HEK293 (cell line): ENCODE data around the gene NRGN.

ENCODE experiments used
- PRDM1 ChIP-seq: fragments of 450-650 bp; formaldehyde crosslinking; IDR thresholded peaks from 2 replicates; pipeline ENCODE4; 2016; ENCODE audit warnings: missing biosample characterization, missing genetic modification characterization
- YY1 ChIP-seq: fragments of 450-650 bp; formaldehyde crosslinking; IDR thresholded peaks from 2 replicates; pipeline ENCODE4 v1.5.1; 2018; ENCODE audit warnings: missing biosample characterization, missing genetic modification characterization
- YY2 ChIP-seq: fragments of 450-650 bp; formaldehyde crosslinking; IDR thresholded peaks from 2 replicates; pipeline ENCODE4 v1.5.1; 2016; ENCODE audit warnings: missing biosample characterization, missing genetic modification characterization
- ZNF140 ChIP-seq: fragments of 450-650 bp; formaldehyde crosslinking; IDR thresholded peaks from 2 replicates; pipeline ENCODE4 v1.5.1; 2016; ENCODE audit warnings: missing biosample characterization, missing genetic modification characterization
- ZNF175 ChIP-seq: fragments of 450-650 bp; formaldehyde crosslinking; IDR thresholded peaks from 2 replicates; pipeline ENCODE4 v1.5.1; 2016; ENCODE audit warnings: missing biosample characterization, missing genetic modification characterization
- ZNF324 ChIP-seq: fragments of 450-650 bp; formaldehyde crosslinking; IDR thresholded peaks from 2 replicates; pipeline ENCODE4 v1.5.1; 2016; ENCODE audit warnings: missing biosample characterization, missing genetic modification characterization
- ZNF335 ChIP-seq: fragments of 450-650 bp; formaldehyde crosslinking; conservative IDR thresholded peaks from 2 replicates; pipeline ENCODE4 v1.5.1; 2016; ENCODE audit warnings: missing biosample characterization, missing genetic modification characterization
- ZNF544 ChIP-seq: fragments of 450-650 bp; formaldehyde crosslinking; IDR thresholded peaks from 2 replicates; pipeline ENCODE4 v1.5.0; 2017; ENCODE audit warnings: missing biosample characterization, missing genetic modification characterization
- ZNF571 ChIP-seq: fragments of 450-650 bp; formaldehyde crosslinking; IDR thresholded peaks from 2 replicates; pipeline ENCODE4 v1.5.0; 2017; ENCODE audit warnings: missing biosample characterization, missing genetic modification characterization
- TF ChIP-seq, protein P1 (sequence below): fragments of 450-650 bp; formaldehyde crosslinking; IDR thresholded peaks from 2 replicates; pipeline ENCODE4 v1.5.1; 2016; ENCODE audit warnings: missing biosample characterization, missing genetic modification characterization
- TF ChIP-seq, protein P2 (sequence below): fragments of 450-650 bp; formaldehyde crosslinking; IDR thresholded peaks from 2 replicates; pipeline ENCODE4 v1.5.1; 2016; ENCODE audit warnings: missing biosample characterization, missing genetic modification characterization

DNA sequence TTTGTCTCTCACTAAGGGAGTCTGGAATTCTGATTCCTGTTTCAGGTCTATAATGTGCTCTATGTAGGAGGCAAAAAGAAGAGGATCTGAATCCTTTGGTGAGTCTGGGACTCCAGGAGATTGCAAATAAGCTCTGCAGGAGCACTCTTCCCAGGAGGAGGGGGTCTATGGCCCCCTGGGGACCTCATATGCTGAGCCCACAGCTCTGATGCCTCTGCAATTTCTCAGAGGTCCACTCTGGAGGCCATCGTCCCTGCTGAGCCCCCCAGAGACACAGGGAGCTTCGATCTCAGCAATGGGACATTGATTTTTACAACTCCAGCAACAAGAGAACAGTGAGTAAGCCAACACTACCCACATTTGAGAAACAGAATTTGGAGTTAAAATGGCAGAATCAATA, 20.2 kb upstream of the NRGN start:
- no peak for TF ChIP-seq PRDM1
- TF ChIP-seq, protein P1, sequence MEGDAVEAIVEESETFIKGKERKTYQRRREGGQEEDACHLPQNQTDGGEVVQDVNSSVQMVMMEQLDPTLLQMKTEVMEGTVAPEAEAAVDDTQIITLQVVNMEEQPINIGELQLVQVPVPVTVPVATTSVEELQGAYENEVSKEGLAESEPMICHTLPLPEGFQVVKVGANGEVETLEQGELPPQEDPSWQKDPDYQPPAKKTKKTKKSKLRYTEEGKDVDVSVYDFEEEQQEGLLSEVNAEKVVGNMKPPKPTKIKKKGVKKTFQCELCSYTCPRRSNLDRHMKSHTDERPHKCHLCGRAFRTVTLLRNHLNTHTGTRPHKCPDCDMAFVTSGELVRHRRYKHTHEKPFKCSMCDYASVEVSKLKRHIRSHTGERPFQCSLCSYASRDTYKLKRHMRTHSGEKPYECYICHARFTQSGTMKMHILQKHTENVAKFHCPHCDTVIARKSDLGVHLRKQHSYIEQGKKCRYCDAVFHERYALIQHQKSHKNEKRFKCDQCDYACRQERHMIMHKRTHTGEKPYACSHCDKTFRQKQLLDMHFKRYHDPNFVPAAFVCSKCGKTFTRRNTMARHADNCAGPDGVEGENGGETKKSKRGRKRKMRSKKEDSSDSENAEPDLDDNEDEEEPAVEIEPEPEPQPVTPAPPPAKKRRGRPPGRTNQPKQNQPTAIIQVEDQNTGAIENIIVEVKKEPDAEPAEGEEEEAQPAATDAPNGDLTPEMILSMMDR: no peak
- TF ChIP-seq YY2: no peak
- no peak for TF ChIP-seq ZNF324 (tag by site-specific recombination)
- no peak for TF ChIP-seq ZNF175
- TF ChIP-seq ZNF544 (tag by site-specific recombination): no peak
- TF ChIP-seq YY1 (tag by site-specific recombination): no peak
- no peak for TF ChIP-seq ZNF140 (tag by site-specific recombination)
- TF ChIP-seq ZNF335 (tag by site-specific recombination): no peak
- no peak for TF ChIP-seq ZNF571 (tag by site-specific recombination)
- TF ChIP-seq, protein P2, sequence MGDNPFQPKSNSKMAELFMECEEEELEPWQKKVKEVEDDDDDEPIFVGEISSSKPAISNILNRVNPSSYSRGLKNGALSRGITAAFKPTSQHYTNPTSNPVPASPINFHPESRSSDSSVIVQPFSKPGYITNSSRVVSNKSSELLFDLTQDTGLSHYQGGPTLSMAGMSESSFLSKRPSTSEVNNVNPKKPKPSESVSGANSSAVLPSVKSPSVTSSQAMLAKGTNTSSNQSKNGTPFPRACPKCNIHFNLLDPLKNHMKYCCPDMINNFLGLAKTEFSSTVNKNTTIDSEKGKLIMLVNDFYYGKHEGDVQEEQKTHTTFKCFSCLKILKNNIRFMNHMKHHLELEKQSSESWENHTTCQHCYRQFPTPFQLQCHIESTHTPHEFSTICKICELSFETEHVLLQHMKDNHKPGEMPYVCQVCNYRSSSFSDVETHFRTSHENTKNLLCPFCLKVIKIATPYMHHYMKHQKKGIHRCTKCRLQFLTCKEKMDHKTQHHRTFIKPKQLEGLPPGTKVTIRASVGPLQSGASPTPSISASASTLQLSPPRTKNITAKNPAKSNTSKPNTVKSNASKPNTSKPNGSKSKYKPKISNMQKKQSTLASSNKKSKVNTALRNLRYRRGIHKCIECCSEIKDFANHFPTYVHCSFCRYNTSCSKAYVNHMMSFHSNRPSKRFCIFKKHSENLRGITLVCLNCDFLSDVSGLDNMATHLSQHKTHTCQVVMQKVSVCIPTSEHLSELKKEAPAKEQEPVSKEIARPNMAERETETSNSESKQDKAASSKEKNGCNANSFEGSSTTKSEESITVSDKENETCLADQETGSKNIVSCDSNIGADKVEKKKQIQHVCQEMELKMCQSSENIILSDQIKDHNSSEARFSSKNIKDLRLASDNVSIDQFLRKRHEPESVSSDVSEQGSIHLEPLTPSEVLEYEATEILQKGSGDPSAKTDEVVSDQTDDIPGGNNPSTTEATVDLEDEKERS (tag by site-specific recombination): no peak
